Measurements from ENCODE around the gene NRXN3.

The NRXN3 gene

GRCh38 chr14:79287976-79288375 lies 1117.8 kb downstream of the NRXN3 start:
- no peak for DNase-seq (ENCODE audit: low read depth)

GRCh38 chr14:79293482-79294177 lies 1123.5 kb downstream of the NRXN3 start:
- no peak for DNase-seq (ENCODE audit: low read depth)

- DNase-seq (ENCODE audit: low read depth), result no peak
Measured at GRCh38 chr14:79294499-79294898, 1124.3 kb downstream of the NRXN3 start.

- no peak for DNase-seq (ENCODE audit: low read depth)
Measured at GRCh38 chr14:79295385-79295784, 1125.2 kb downstream of the NRXN3 start.

GRCh38 chr14:79298373-79298772 lies 1128.2 kb downstream of the NRXN3 start:
- DNase-seq (ENCODE audit: low read depth), result no peak

GRCh38 chr14:79299162-79299561 lies 1129.0 kb downstream of the NRXN3 start:
- DNase-seq (ENCODE audit: low read depth), result no peak

- DNase-seq (ENCODE audit: low read depth), result no peak
Measured at GRCh38 chr14:79304279-79304678, 1134.1 kb downstream of the NRXN3 start.

- DNase-seq (ENCODE audit: low read depth), result no peak
Measured at GRCh38 chr14:79306546-79306945, 1136.4 kb downstream of the NRXN3 start.

- no peak for DNase-seq (ENCODE audit: low read depth)
Measured at GRCh38 chr14:79318371-79318770, 1148.2 kb downstream of the NRXN3 start.

GRCh38 chr14:79320561-79320960 lies 1150.4 kb downstream of the NRXN3 start:
- no peak for DNase-seq (ENCODE audit: low read depth)

GRCh38 chr14:79321070-79321469 lies 1150.9 kb downstream of the NRXN3 start:
- no peak for DNase-seq (ENCODE audit: low read depth)

GRCh38 chr14:79325071-79325470 lies 1154.9 kb downstream of the NRXN3 start:
- DNase-seq (ENCODE audit: low read depth), result no peak

GRCh38 chr14:79325557-79325956 lies 1155.4 kb downstream of the NRXN3 start:
- no peak for DNase-seq (ENCODE audit: low read depth)

GRCh38 chr14:79328863-79329262 lies 1158.7 kb downstream of the NRXN3 start:
- DNase-seq (ENCODE audit: low read depth), result no peak

- no peak for DNase-seq (ENCODE audit: low read depth)
Measured at GRCh38 chr14:79331830-79332229, 1161.7 kb downstream of the NRXN3 start.

- no peak for DNase-seq (ENCODE audit: low read depth)
Measured at GRCh38 chr14:79332504-79333197, 1162.5 kb downstream of the NRXN3 start.

GRCh38 chr14:79333198-79333546 lies 1163.0 kb downstream of the NRXN3 start:
- DNase-seq (ENCODE audit: low read depth), result no peak

- no peak for DNase-seq (ENCODE audit: low read depth)
Measured at GRCh38 chr14:79334272-79334671, 1164.1 kb downstream of the NRXN3 start.

GRCh38 chr14:79337761-79338160 lies 1167.6 kb downstream of the NRXN3 start:
- no peak for DNase-seq (ENCODE audit: low read depth)

GRCh38 chr14:79342942-79343341 lies 1172.8 kb downstream of the NRXN3 start:
- DNase-seq (ENCODE audit: low read depth), result no peak

- DNase-seq (ENCODE audit: low read depth), result no peak
Measured at GRCh38 chr14:79351011-79351410, 1180.8 kb downstream of the NRXN3 start.

GRCh38 chr14:79352076-79352630 lies 1182.0 kb downstream of the NRXN3 start:
- no peak for DNase-seq (ENCODE audit: low read depth)

- DNase-seq (ENCODE audit: low read depth), result no peak
Measured at GRCh38 chr14:79354336-79354735, 1184.2 kb downstream of the NRXN3 start.

- no peak for DNase-seq (ENCODE audit: low read depth)
Measured at GRCh38 chr14:79356040-79356439, 1185.9 kb downstream of the NRXN3 start.
